HCT116 (cell line): Measurements from ENCODE around the gene TCF21. TPM values are rescaled to one million over a fixed set of nuclear protein-coding genes. Genes with fewer than 3 reads are reported as not detected.
A peak's percentile ranks its signal among the peaks of the same experiment; 100 is the strongest.

Experiments used
- ATAC-seq: fragments of 200-7000 bp; cut with Tn5 transposase; 2 replicates; pipeline ENCODE4 v1.9.1; 2020; ENCODE audit warnings: mild to moderate bottlenecking, moderate library complexity
- BruUV-seq: library from RNA; stranded (reverse); fragments of 400-500 nt; replicated peaks from 2 replicates; lab custom pipeline; 2021; lab: Mats Ljungman, UMichigan
- CTCF ChIA-PET: fragments of 300-600 bp; sonication (Branson Sonifier 250); formaldehyde crosslinking; loops from one replicate; lab custom pipeline; 2021; ENCODE audit warnings: antibody characterized with exemption; lab: Charles Lee
- POLR2A ChIA-PET: fragments of 300-600, 350-600 bp; sonication (Branson Sonifier 250); formaldehyde crosslinking; loops from one replicate; lab custom pipeline; 2021; ENCODE audit warnings: antibody characterized with exemption; lab: Charles Lee
- RAD21 ChIA-PET, 2 experiments: fragments of 300-600 bp; sonication (Branson Sonifier 250); formaldehyde crosslinking; loops; one replicate each; lab custom pipeline; 2023; ENCODE audit warnings: low total read pairs in 2 of 2; ENCODE audit not compliant: uncharacterized antibody in 2 of 2, unreplicated experiment in 2 of 2, low non-redundant PET in 1 of 2; lab: Charles Lee
- DNase-seq: peaks from one replicate; pipeline ENCODE4 v3.0.0-alpha.2; 2010; ENCODE audit warnings: low read depth, low spot score
- H2AFZ ChIP-seq: fragments of 200-600 bp; shearing (Covaris generic), sonication (generic); 2 replicates; pipeline ENCODE4 v1.6.1; 2017; ENCODE audit warnings: low read depth, mixed run types, mixed read lengths, antibody characterized with exemption, low read length; ENCODE audit not compliant: poor library complexity, severe bottlenecking
- H3K27ac ChIP-seq: 2 replicates; pipeline ENCODE4 v1.5.1; 2012; ENCODE audit warnings: low read depth, low read length
- H3K27me3 ChIP-seq: fragments of 200-600 bp; sonication (generic); 2 replicates; pipeline ENCODE4 v1.6.1; 2016; ENCODE audit warnings: mixed run types, low read length, mixed read lengths; ENCODE audit not compliant: insufficient read depth
- H3K36me3 ChIP-seq, 2 experiments: fragments of 200-500 bp in 1 of 2; fragments of 200-600 bp in 1 of 2; sonication (Bioruptor generic) in 1 of 2; sonication (generic) in 1 of 2; 2 replicates each; pipeline versions ENCODE4 v1.5.1 to v1.6.1; 2014 to 2016; ENCODE audit warnings: low read length in 2 of 2, inconsistent platforms in 1 of 2, mixed read lengths in 1 of 2, mixed run types in 1 of 2; ENCODE audit not compliant: insufficient read depth in 2 of 2, control insufficient read depth in 1 of 2
- H3K4me1 ChIP-seq, 2 experiments: fragments of 200-600 bp in 1 of 2; sonication (generic) in 1 of 2; 2 replicates each; pipeline versions ENCODE4 v1.5.1 to v1.6.1; 2012 to 2017; ENCODE audit warnings: low read length in 2 of 2, inconsistent platforms in 1 of 2, mild to moderate bottlenecking in 1 of 2, mixed read lengths in 1 of 2, mixed run types in 1 of 2, moderate library complexity in 1 of 2; ENCODE audit not compliant: insufficient read depth in 2 of 2, control insufficient read depth in 1 of 2
- H3K4me2 ChIP-seq: fragments of 200-600 bp; sonication (generic); 2 replicates; pipeline ENCODE4 v1.6.1; 2017; ENCODE audit warnings: mixed run types, low read length, mixed read lengths
- H3K4me3 ChIP-seq, 2 experiments: fragments of 200-600 bp in 1 of 2; sonication (generic) in 1 of 2; replicated peaks in 1 of 2; 2 replicates each; pipeline ENCODE4 v1.5.1; 2011 to 2016; ENCODE audit warnings: low read length in 2 of 2, control low read depth in 1 of 2, low read depth in 1 of 2, mild to moderate bottlenecking in 1 of 2, mixed read lengths in 1 of 2, mixed run types in 1 of 2
- H3K79me2 ChIP-seq: fragments of 200-600 bp; sonication (generic); 2 replicates; pipeline ENCODE4 v1.6.1; 2017; ENCODE audit warnings: mild to moderate bottlenecking, mixed run types, low read length, moderate library complexity, mixed read lengths; ENCODE audit not compliant: insufficient read depth
- H3K9ac ChIP-seq: fragments of 200-600 bp; sonication (generic); 2 replicates; pipeline ENCODE4 v1.6.1; 2016; ENCODE audit warnings: low read length, mixed read lengths
- H3K9me2 ChIP-seq: fragments of 200-600 bp; sonication (generic), shearing (Covaris generic); 2 replicates; pipeline ENCODE4 v1.6.1; 2017; ENCODE audit warnings: mixed run types, mild to moderate bottlenecking, moderate library complexity; ENCODE audit not compliant: insufficient read depth
- H3K9me3 ChIP-seq, 2 experiments: fragments of 200-500 bp in 1 of 2; fragments of 200-600 bp in 1 of 2; sonication (Bioruptor generic) in 1 of 2; sonication (generic) in 1 of 2; 2 replicates each; pipeline ENCODE4 v1.6.1; 2014 to 2017; ENCODE audit warnings: low read length in 2 of 2, mixed read lengths in 2 of 2, inconsistent platforms in 1 of 2, low read depth in 1 of 2, mild to moderate bottlenecking in 1 of 2, mixed run types in 1 of 2, moderate library complexity in 1 of 2; ENCODE audit not compliant: control insufficient read depth in 1 of 2, insufficient read depth in 1 of 2
- H4K20me1 ChIP-seq: fragments of 200-600 bp; sonication (generic), shearing (Covaris generic); 2 replicates; pipeline ENCODE4 v1.6.1; 2017; ENCODE audit warnings: mixed run types, mild to moderate bottlenecking, moderate library complexity; ENCODE audit not compliant: insufficient read depth
- ATF3 ChIP-seq: IDR thresholded peaks from 2 replicates; pipeline ENCODE4 v1.6.1; 2012
- CTCF ChIP-seq, 3 experiments: fragments of 200-600 bp in 1 of 3; sonication (generic) in 1 of 3; IDR thresholded peaks in 2 of 3; conservative IDR thresholded peaks in 1 of 3; 2 replicates each; pipeline ENCODE4 v1.5.1; 2012 to 2017; ENCODE audit warnings: low read depth in 2 of 3, low read length in 2 of 3, antibody characterized with exemption in 1 of 3, borderline replicate concordance in 1 of 3, control low read depth in 1 of 3, mild to moderate bottlenecking in 1 of 3, mixed read lengths in 1 of 3, mixed run types in 1 of 3, moderate library complexity in 1 of 3; ENCODE audit not compliant: insufficient read depth in 1 of 3
- EGR1 ChIP-seq: IDR thresholded peaks from 2 replicates; pipeline ENCODE4 v1.6.1; 2012; ENCODE audit warnings: low read depth
- EZH2 ChIP-seq: fragments of 200-600 bp; sonication (generic); IDR thresholded peaks from 2 replicates; pipeline ENCODE4 v1.6.1; 2017; ENCODE audit warnings: antibody characterized with exemption, mixed run types
- EZH2phosphoT487 ChIP-seq: fragments of 200-600 bp; IDR thresholded peaks from 2 replicates; pipeline ENCODE4 v1.6.1; 2018; ENCODE audit warnings: antibody characterized with exemption, borderline replicate concordance
- POLR2AphosphoS5 ChIP-seq: IDR thresholded peaks from 2 replicates; pipeline ENCODE4 v1.6.1; 2011; ENCODE audit warnings: mild to moderate bottlenecking, low read depth, low read length, moderate library complexity
- RAD21 ChIP-seq: IDR thresholded peaks from 2 replicates; pipeline ENCODE4 v1.6.1; 2012; ENCODE audit warnings: low read depth, mild to moderate bottlenecking
- TCF7L2 ChIP-seq: IDR thresholded peaks from 2 replicates; pipeline ENCODE4 v1.7.0; 2011; ENCODE audit warnings: borderline replicate concordance, inconsistent platforms; ENCODE audit not compliant: insufficient read depth, insufficient read length; ENCODE audit errors: extremely low read depth
- ZBTB33 ChIP-seq: IDR thresholded peaks from 2 replicates; pipeline ENCODE4 v1.6.1; 2011; ENCODE audit warnings: mild to moderate bottlenecking, low read length, moderate library complexity; ENCODE audit not compliant: insufficient replicate concordance; ENCODE audit errors: extremely low read depth
- ZFX ChIP-seq: fragments of 450-650 bp; IDR thresholded peaks from 2 replicates; pipeline ENCODE4 v1.6.1; 2017
- intact Hi-C: fragments of 100-400 bp; cut with micrococcal nuclease; formaldehyde crosslinking; loops from 2 replicates; pipeline ENCODE4 v1.10.0; 2022
- total RNA-seq: library from RNA; stranded (reverse); gene quantifications from one replicate; pipeline ENCODE4 v1.2.1, GENCODE V29; 2021; ENCODE audit not compliant: unreplicated experiment

Gene TCF21
- total RNA-seq, 1 experiment from 2014 or later, result 0.20 TPM

GRCh38 chr6:133917781-133918180 lies 28.9 kb downstream of the TCF21 start:
- H3K4me1 ChIP-seq, result peaks cover 8 to 12% of the 10 kb centered on the region in 2 experiments
- no peaks in the 10 kb centered on the region for H3K9me3 ChIP-seq
- peak overlapping the region; percentile 55 for H2AFZ ChIP-seq
- H3K9me2 ChIP-seq, result no peaks in the 10 kb centered on the region
- ATAC-seq (no peak), DNase-seq (no peak)
- no peak overlapping the region for H3K4me3 ChIP-seq
- H3K27me3 ChIP-seq, result no peaks in the 10 kb centered on the region
- BruUV-seq, result no TSS peak
- no peak overlapping the region for H3K4me2 ChIP-seq
- H4K20me1 ChIP-seq, result no peaks in the 10 kb centered on the region
- ChIA-PET RAD21 (interaction anchor here (1.1 to 2.4 kb wide), 3 partner anchors 80 to 348 kb away, joined by 4 to 30 read pairs (median 10); no protein-coding TSS in a partner anchor), POLR2A (interaction anchor here (1.3 to 2.4 kb wide), 2 partner anchors 80 to 349 kb away, joined by 4 to 16 read pairs; no protein-coding TSS in a partner anchor), CTCF (interaction anchor here (1.0 to 5.9 kb wide), 13 partner anchors 32 to 1089 kb away, joined by 3 to 193 read pairs (median 5); no protein-coding TSS in a partner anchor)
- no peaks in the 10 kb centered on the region for H3K36me3 ChIP-seq
- TF ChIP-seq ZBTB33 (no peak), POLR2AphosphoS5 (no peak), EGR1 (no peak), ATF3 (no peak), TCF7L2 (no peak), CTCF (IDR thresholded peaks at IDR 0.05 in 2 of 3, conservative IDR thresholded peaks at IDR 0.05 in 1 of 3; ENCODE audit: borderline replicate concordance in 1 of 3, insufficient read depth in 1 of 3, low read depth in 2 of 3, low read length in 2 of 3) (no peak), EZH2phosphoT487 (no peak), ZFX (no peak), EZH2 (no peak), RAD21 (no peak)
- H3K79me2 ChIP-seq, result no peaks in the 10 kb centered on the region
- H3K9ac ChIP-seq, result no peak overlapping the region
- H3K27ac ChIP-seq, result no peak overlapping the region; the same call in 1 of the 2 replicates
- intact Hi-C loops, result loop anchor here (5.0 to 10.0 kb wide), 3 partner anchors 170 to 953 kb away; no protein-coding TSS in a partner anchor
